Suprapubic skin (tissue), 2 donors: ENCODE data around the gene PGBD5.

Experiments used
- EP300 ChIP-seq: sonication (generic); formaldehyde crosslinking; IDR thresholded peaks from one replicate; pipeline ENCODE4 v1.6.1; 2017; ENCODE audit warnings: antibody characterized with exemption
- POLR2A ChIP-seq, 2 donors: fragments of 450-650 bp; IDR thresholded peaks; one replicate each; pipeline ENCODE4 v1.6.1; 2017; ENCODE audit warnings: antibody characterized with exemption in 2 of 2, mild to moderate bottlenecking in 2 of 2, moderate library complexity in 2 of 2

- no peak for TF ChIP-seq POLR2A (IDR thresholded peaks at IDR 0.05)
- no peak for TF ChIP-seq EP300
Observed at GRCh38 chr1:230368871-230369270, 57.3 kb downstream of the PGBD5 start.
